Motor neuron (in vitro differentiated cells): ENCODE measurements around the gene CHMP4A. TPM values are rescaled to one million over a fixed set of nuclear protein-coding genes. Genes with fewer than 3 reads are reported as not detected.

Experiments used
- total RNA-seq, 8 experiments: library from RNA; unstranded; fragments of 300-600 nt; gene quantifications; 2 replicates each; pipeline versions ENCODE4 v1.2.3 to v1.2.4, GENCODE V29; 2022

The CHMP4A gene
- total RNA-seq, 8 experiments from 2014 or later: 48.4 to 76.0 (median 55.8) TPM

Other genes with a start within 250 kb of the CHMP4A start
- 10 to 100 TPM in 3 of 8 experiments, 1 to 10 TPM in 5; 2.2 to 38.3 (median 7.0) TPM for gene DHRS4L2, start 224.6 kb downstream of the CHMP4A start, total RNA-seq
- gene CARMIL3, start 161.5 kb downstream of the CHMP4A start, total RNA-seq: 10 to 100 TPM in 6 of 8 experiments, 1 to 10 TPM in 2; 3.7 to 44.7 (median 25.6) TPM
- gene CPNE6, start 141.9 kb downstream of the CHMP4A start, total RNA-seq: 1 to 10 TPM in 4 of 8 experiments, under 1 TPM in 4; 0.54 to 3.3 (median 1.2) TPM
- 10 to 100 TPM in 7 of 8 experiments, 1 to 10 TPM in 1; 7.6 to 66.5 (median 33.2) TPM for gene PCK2, start 119.2 kb downstream of the CHMP4A start, total RNA-seq
- gene DCAF11, start 98.7 kb downstream of the CHMP4A start, total RNA-seq: 10 to 100 TPM; 43.1 to 80.7 (median 52.6) TPM
- gene NRL, start 98.5 kb downstream of the CHMP4A start, total RNA-seq: 1 to 10 TPM; 1.1 to 2.6 (median 2.1) TPM
- 1 to 10 TPM in 2 of 8 experiments, under 1 TPM in 5, not detected in 1; 0.27 to 2.2 (median 0.83) TPM for gene FITM1, start 82.8 kb downstream of the CHMP4A start, total RNA-seq
- gene PSME1, start 77.3 kb downstream of the CHMP4A start, total RNA-seq: 100 to 1,000 TPM in 4 of 8 experiments, 10 to 100 TPM in 4; 40.1 to 318 (median 102) TPM
- gene EMC9, start 71.9 kb downstream of the CHMP4A start, total RNA-seq: 10 to 100 TPM; 16.7 to 41.2 (median 26.0) TPM
- gene PSME2, start 66.9 kb downstream of the CHMP4A start, total RNA-seq: 100 to 1,000 TPM in 5 of 8 experiments, 10 to 100 TPM in 3; 77.2 to 504 (median 129) TPM
- gene RNF31, start 66.0 kb downstream of the CHMP4A start, total RNA-seq: 10 to 100 TPM; 35.0 to 79.5 (median 46.3) TPM
- 100 to 1,000 TPM in 2 of 8 experiments, 10 to 100 TPM in 4, 1 to 10 TPM in 2; 6.6 to 151 (median 34.7) TPM for gene IRF9, start 52.2 kb downstream of the CHMP4A start, total RNA-seq
- 10 to 100 TPM in 6 of 8 experiments, 1 to 10 TPM in 2; 2.6 to 41.2 (median 23.5) TPM for gene REC8, start 41.4 kb downstream of the CHMP4A start, total RNA-seq
- gene IPO4, start 24.7 kb downstream of the CHMP4A start, total RNA-seq: 10 to 100 TPM; 17.4 to 90.0 (median 39.8) TPM
- 10 to 100 TPM; 17.6 to 53.1 (median 30.8) TPM for gene TM9SF1, start 18.0 kb downstream of the CHMP4A start, total RNA-seq
- 10 to 100 TPM in 1 of 8 experiments, 1 to 10 TPM in 7; 1.8 to 10.1 (median 3.4) TPM for gene TSSK4, start 7.8 kb downstream of the CHMP4A start, total RNA-seq
- gene MDP1, start 2.6 kb upstream of the CHMP4A start, total RNA-seq: 10 to 100 TPM; 12.1 to 38.8 (median 27.0) TPM
- 100 to 1,000 TPM; 180 to 362 (median 267) TPM for gene NEDD8, start 18.9 kb upstream of the CHMP4A start, total RNA-seq
- gene GMPR2, start 19.4 kb upstream of the CHMP4A start, total RNA-seq: 10 to 100 TPM; 46.7 to 87.8 (median 69.0) TPM
- 10 to 100 TPM; 33.4 to 54.3 (median 44.4) TPM for gene TINF2, start 29.1 kb upstream of the CHMP4A start, total RNA-seq
- gene TGM1, start 49.7 kb upstream of the CHMP4A start, total RNA-seq: 1 to 10 TPM in 7 of 8 experiments, under 1 TPM in 1; 0.92 to 4.7 (median 2.1) TPM
- 10 to 100 TPM; 13.3 to 28.0 (median 19.6) TPM for gene RABGGTA, start 58.1 kb upstream of the CHMP4A start, total RNA-seq
- 10 to 100 TPM; 11.4 to 26.5 (median 16.4) TPM for gene DHRS1, start 86.3 kb upstream of the CHMP4A start, total RNA-seq
- 10 to 100 TPM; 13.5 to 32.8 (median 16.6) TPM for gene NOP9, start 86.4 kb upstream of the CHMP4A start, total RNA-seq
- gene CIDEB, start 94.5 kb upstream of the CHMP4A start, total RNA-seq: 1 to 10 TPM in 1 of 8 experiments, under 1 TPM in 2, not detected in 5; 0.32 to 1.6 (median 0.40) TPM
- gene LTB4R2, start 96.7 kb upstream of the CHMP4A start, total RNA-seq: 10 to 100 TPM in 1 of 8 experiments, 1 to 10 TPM in 7; 1.3 to 14.6 (median 2.3) TPM
- gene LTB4R, start 98.0 kb upstream of the CHMP4A start, total RNA-seq: 10 to 100 TPM in 1 of 8 experiments, 1 to 10 TPM in 6, under 1 TPM in 1; 0.92 to 13.6 (median 2.1) TPM
- 1 to 10 TPM in 4 of 8 experiments, under 1 TPM in 4; 0.43 to 3.7 (median 1.2) TPM for gene ADCY4, start 121.6 kb upstream of the CHMP4A start, total RNA-seq
- gene RIPK3, start 126.5 kb upstream of the CHMP4A start, total RNA-seq: 1 to 10 TPM in 3 of 8 experiments, under 1 TPM in 2, not detected in 3; 0.29 to 7.9 (median 1.3) TPM
- 100 to 1,000 TPM in 3 of 8 experiments, 10 to 100 TPM in 2, 1 to 10 TPM in 3; 5.1 to 345 (median 13.4) TPM for gene NFATC4, start 154.7 kb upstream of the CHMP4A start, total RNA-seq
- gene NYNRIN, start 185.5 kb upstream of the CHMP4A start, total RNA-seq: 10 to 100 TPM in 3 of 8 experiments, 1 to 10 TPM in 5; 2.1 to 78.7 (median 6.3) TPM
- gene CBLN3, start 216.2 kb upstream of the CHMP4A start, total RNA-seq: 1 to 10 TPM in 4 of 8 experiments, under 1 TPM in 4; 0.16 to 7.9 (median 1.1) TPM
- 10 to 100 TPM in 7 of 8 experiments, 1 to 10 TPM in 1; 8.5 to 59.9 (median 17.4) TPM for gene KHNYN, start 216.5 kb upstream of the CHMP4A start, total RNA-seq
- gene SDR39U1, start 229.3 kb upstream of the CHMP4A start, total RNA-seq: 10 to 100 TPM; 34.6 to 72.5 (median 55.1) TPM